Heart left ventricle (tissue), 16 donors: ENCODE results near the gene CA5B. TPM values are rescaled to one million over a fixed set of nuclear protein-coding genes. Genes with fewer than 3 reads are reported as not detected.

Experiments
- ATAC-seq, 4 donors: fragments of 200-7000 bp; cut with Tn5 transposase; one replicate each; pipeline ENCODE4 v1.9.1; 2020 to 2022; ENCODE audit warnings: moderate library complexity in 4 of 4, mild to moderate bottlenecking in 3 of 4, moderate number of reproducible peaks in 1 of 4
- DNase-seq, 5 donors: peaks; one replicate each; pipeline ENCODE4 v3.0.0-alpha.2; 2020
- H3K27ac ChIP-seq, 12 donors: fragments of 200-600 bp; sonication (generic) in 4 of 12; one replicate each; pipeline versions ENCODE4 v1.5.0 to v1.8.0; 2016 to 2022; ENCODE audit warnings: mild to moderate bottlenecking in 2 of 12
- H3K27me3 ChIP-seq, 9 donors: fragments of 200-600 bp; sonication (generic) in 2 of 9; one replicate each; pipeline versions ENCODE4 v1.5.1 to v1.8.0; 2016 to 2022; ENCODE audit warnings: mild to moderate bottlenecking in 3 of 9
- H3K36me3 ChIP-seq, 9 donors: fragments of 200-600 bp; sonication (generic) in 2 of 9; one replicate each; pipeline versions ENCODE4 v1.5.0 to v1.8.0; 2018 to 2022; ENCODE audit warnings: mild to moderate bottlenecking in 2 of 9
- H3K4me1 ChIP-seq, 12 donors: fragments of 200-600 bp; sonication (generic) in 4 of 12; one replicate each; pipeline versions ENCODE4 v1.5.0 to v1.8.0; 2016 to 2022; ENCODE audit warnings: mild to moderate bottlenecking in 3 of 12
- H3K4me3 ChIP-seq, 12 donors: fragments of 200-600 bp; sonication (generic) in 4 of 12; one replicate each; pipeline versions ENCODE4 v1.5.0 to v1.8.0; 2017 to 2022; ENCODE audit warnings: mild to moderate bottlenecking in 9 of 12, moderate library complexity in 4 of 12
- H3K9me3 ChIP-seq, 12 donors: fragments of 200-600 bp; sonication (generic) in 4 of 12; one replicate each; pipeline versions ENCODE4 v1.5.0 to v1.8.0; 2016 to 2022; ENCODE audit warnings: mild to moderate bottlenecking in 1 of 12
- POLR2A ChIP-seq, 2 donors: fragments of 450-650 bp; IDR thresholded peaks; one replicate each; pipeline ENCODE4 v1.6.1; 2017; ENCODE audit warnings: antibody characterized with exemption in 2 of 2, mild to moderate bottlenecking in 2 of 2, moderate library complexity in 2 of 2
- WGBS, 4 donors: extraction: QIAGEN DNeasy Blood & Tissue Kit in 2 of 4; methylation state at CpG; one replicate each; pipeline versions ENCODE4 v1.1.5 to v1.1.7; 2013 to 2018; 5-methylcytosine and 5-hydroxymethylcytosine counted together
- intact Hi-C, 10 donors: fragments of 100-400 bp; cut with DNase I; formaldehyde crosslinking; loops; one replicate each; pipeline versions ENCODE4 v1.11.1 to v1.14.2; 2022
- polyA plus RNA-seq, 2 donors: library from polyadenylated mRNA; stranded (reverse); fragments of 200-250 nt; gene quantifications; one replicate each; pipeline ENCODE4 v1.2.3, GENCODE V29; 2013
- total RNA-seq, 9 donors: library from RNA; depleted of rRNA in 2 of 9; stranded (reverse); fragments of >200 nt in 2 of 9; fragmentation: NEBNext Ultra II Directional in 3 of 9; extraction: Animal tissue kit (Norgen Biotek cat#: 25700) in 3 of 9; gene quantifications; one replicate each; pipeline versions ENCODE4 v1.1.0 to v1.2.4, GENCODE V29; 2016 to 2023
- TF ChIP-seq, protein P1 (sequence below), 12 donors: fragments of 200-600 bp; sonication (generic) in 4 of 12; IDR thresholded peaks; one replicate each; pipeline versions ENCODE4 v1.5.0 to v1.8.0; 2018 to 2022; ENCODE audit warnings: antibody characterized with exemption in 12 of 12, mild to moderate bottlenecking in 5 of 12
- donor health status: ischemic (EF 13 %, LVEDD 7.1; RV severe dilation, severe dysfunction).
- donor health status: healthy with polysubstance abuse.
- donor health status: DM: no; HTN: yes; CAD: no.
- donor health status: DM: no; HTN: no; CAD: no.
- donor health status: ischemic (EF 25% LVEDD 6.9; RV normal size, moderate dysfunction).
- donor health status: ischemic (EF 25% LVEDD 5.7; RV mildly dilated, moderate dysfunction).
- donor health status: healthy.
- donor health status: DM: yes; HTN: yes; CAD: no.
- donor health status: ischemic (EF 35%, LVEDD 5.7; RV mildly dilated, moderate dysfunction).
- donor health status: nonischemic (EF 11% LVEDD 7.7; RV severe dilation, severe dysfunction).
- donor health status: DM: yes; HTN: yes; CAD: no.
- donor health status: PGD.
- donor health status: ischemic (EF 29% LVEDD 5.4; RV normal size, mild dysfunction).
- donor health status: nonischemic (EF 23%, LVEDD 6.1; RV moderate dilation, normal function).

Gene CA5B
- total and polyA plus RNA-seq, 11 donors: 0.50 to 9.9 (median 3.8) TPM

DNA sequence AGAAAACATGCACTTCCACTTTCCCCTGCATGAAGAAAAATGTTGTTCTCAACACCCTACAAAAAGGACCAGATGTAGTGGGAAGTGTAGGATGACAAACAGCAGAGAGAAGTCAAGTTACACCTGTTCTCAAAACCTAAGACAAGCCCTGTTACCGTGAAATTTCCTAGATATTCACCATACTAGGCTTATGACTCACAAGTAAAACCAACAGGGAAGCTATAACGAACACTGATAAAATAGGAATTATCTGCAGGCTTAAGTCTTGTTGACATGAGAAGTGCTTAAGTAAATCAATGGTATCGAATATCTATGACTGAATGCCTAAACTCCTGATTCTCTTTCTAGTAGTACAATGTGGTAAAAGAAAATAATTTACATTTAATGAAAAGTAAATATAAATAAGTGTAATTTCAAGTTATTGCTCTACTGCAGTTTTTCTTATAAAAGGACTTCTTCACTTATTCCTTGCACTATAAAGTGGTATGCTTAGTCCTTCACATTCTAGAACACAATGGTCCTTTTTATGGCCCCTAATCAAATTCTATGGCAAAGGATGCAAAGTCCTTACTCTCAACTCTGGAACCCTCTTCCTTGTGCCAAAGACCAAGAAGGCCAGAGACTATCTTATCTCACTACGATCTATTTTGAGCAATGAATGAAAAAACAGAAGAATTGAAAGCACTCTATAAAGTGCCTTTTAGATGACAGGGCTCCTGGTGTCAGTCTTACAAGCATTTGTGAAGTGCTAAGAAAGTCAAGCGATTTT lies 96.9 kb downstream of the CA5B start:
- no peak overlapping the region for H3K27ac ChIP-seq
- H3K27me3 ChIP-seq: no peaks in the 10 kb centered on the region
- no peak for ATAC-seq
- WGBS, 4 donors: 43 to 65% (median 51%) methylated on average over 5 of the region's 5 CpGs
- no peak overlapping the region for H3K4me3 ChIP-seq
- peaks cover 0 to 7% (median 0%) of the 10 kb centered on the region in 12 donors for H3K4me1 ChIP-seq
- intact Hi-C loops: no loop called here
- DNase-seq: no peak
- peaks cover 0 to 21% (median 0%) of the 10 kb centered on the region in 9 donors for H3K36me3 ChIP-seq
- no peaks in the 10 kb centered on the region for H3K9me3 ChIP-seq
- TF ChIP-seq, protein P1, sequence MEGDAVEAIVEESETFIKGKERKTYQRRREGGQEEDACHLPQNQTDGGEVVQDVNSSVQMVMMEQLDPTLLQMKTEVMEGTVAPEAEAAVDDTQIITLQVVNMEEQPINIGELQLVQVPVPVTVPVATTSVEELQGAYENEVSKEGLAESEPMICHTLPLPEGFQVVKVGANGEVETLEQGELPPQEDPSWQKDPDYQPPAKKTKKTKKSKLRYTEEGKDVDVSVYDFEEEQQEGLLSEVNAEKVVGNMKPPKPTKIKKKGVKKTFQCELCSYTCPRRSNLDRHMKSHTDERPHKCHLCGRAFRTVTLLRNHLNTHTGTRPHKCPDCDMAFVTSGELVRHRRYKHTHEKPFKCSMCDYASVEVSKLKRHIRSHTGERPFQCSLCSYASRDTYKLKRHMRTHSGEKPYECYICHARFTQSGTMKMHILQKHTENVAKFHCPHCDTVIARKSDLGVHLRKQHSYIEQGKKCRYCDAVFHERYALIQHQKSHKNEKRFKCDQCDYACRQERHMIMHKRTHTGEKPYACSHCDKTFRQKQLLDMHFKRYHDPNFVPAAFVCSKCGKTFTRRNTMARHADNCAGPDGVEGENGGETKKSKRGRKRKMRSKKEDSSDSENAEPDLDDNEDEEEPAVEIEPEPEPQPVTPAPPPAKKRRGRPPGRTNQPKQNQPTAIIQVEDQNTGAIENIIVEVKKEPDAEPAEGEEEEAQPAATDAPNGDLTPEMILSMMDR (IDR thresholded peaks at IDR 0.05): no peak
- TF ChIP-seq POLR2A (IDR thresholded peaks at IDR 0.05): no peak

Other genes starting within 250 kb of the CA5B start
- gene PIR, start 244.9 kb upstream of the CA5B start, total RNA-seq: 10 to 100 TPM in 7 of 9 donors, 1 to 10 TPM in 2; 6.9 to 19.9 (median 12.0) TPM
- 10 to 100 TPM in 1 of 2 donors, 1 to 10 TPM in 1; 9.9 to 11.3 TPM for gene PIR, start 244.9 kb upstream of the CA5B start, polyA plus RNA-seq
- gene BMX, start 237.5 kb upstream of the CA5B start, total RNA-seq: 1 to 10 TPM in 6 of 9 donors, under 1 TPM in 3; 0.47 to 2.8 (median 1.3) TPM
- gene BMX, start 237.5 kb upstream of the CA5B start, polyA plus RNA-seq: 1 to 10 TPM in 1 of 2 donors, under 1 TPM in 1; 0.84 to 2.0 TPM
- 10 to 100 TPM; 15.6 to 59.4 (median 20.7) TPM for gene ACE2, start 137.3 kb upstream of the CA5B start, total RNA-seq
- 1 to 10 TPM; 5.0 to 9.2 TPM for gene ACE2, start 137.3 kb upstream of the CA5B start, polyA plus RNA-seq
- 1 to 10 TPM in 5 of 9 donors, under 1 TPM in 4; 0.25 to 1.8 (median 1.1) TPM for gene CLTRN, start 73.5 kb upstream of the CA5B start, total RNA-seq
- 1 to 10 TPM in 1 of 2 donors, under 1 TPM in 1; 0.11 to 1.4 TPM for gene CLTRN, start 73.5 kb upstream of the CA5B start, polyA plus RNA-seq
- 10 to 100 TPM in 2 of 9 donors, 1 to 10 TPM in 7; 3.1 to 11.1 (median 7.5) TPM for gene ZRSR2, start 52.2 kb downstream of the CA5B start, total RNA-seq
- 10 to 100 TPM in 1 of 2 donors, 1 to 10 TPM in 1; 9.4 to 18.9 TPM for gene ZRSR2, start 52.2 kb downstream of the CA5B start, polyA plus RNA-seq
- gene AP1S2, start 116.5 kb downstream of the CA5B start, total RNA-seq: 100 to 1,000 TPM; 128 to 267 (median 138) TPM
- 10 to 100 TPM; 67.4 to 89.8 TPM for gene AP1S2, start 116.5 kb downstream of the CA5B start, polyA plus RNA-seq